ENCODE data around the gene NRG3.
"Not testable (repeated sequence)": the region's sequence is repeated elsewhere in the genome, so short reads cannot be mapped to it uniquely, and the experiment has no call there.

Gene NRG3

DNA sequence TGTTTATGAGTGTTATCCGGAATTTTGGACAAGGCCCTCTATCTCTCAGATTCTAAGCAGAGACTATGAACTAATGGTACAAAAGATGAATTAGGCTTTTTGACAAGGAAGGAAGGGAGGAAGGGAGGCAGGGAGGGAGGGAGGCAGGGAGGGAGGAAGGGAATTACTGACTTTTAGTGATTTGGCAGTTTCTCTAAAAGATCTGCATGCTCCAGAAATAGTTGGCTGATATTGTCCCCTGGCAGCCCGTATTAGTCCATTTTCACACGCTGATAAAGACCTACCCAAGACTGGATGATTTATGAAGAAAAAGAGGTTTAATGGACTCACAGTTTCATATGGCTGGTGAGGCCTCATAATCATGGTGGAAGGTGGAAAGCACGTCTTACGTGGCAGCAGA lies 1093.5 kb downstream of the NRG3 start:
- Histone ChIP-seq H3K27me3 (ENCODE audit: control insufficient read depth, insufficient read depth, low read length) (no peaks in the 10 kb centered on the region), H3K9me3 (ENCODE audit: control insufficient read depth, low read depth, low read length) (no peaks in the 10 kb centered on the region), H3K4me1 (ENCODE audit: control insufficient read depth, low read depth, low read length) (peaks cover 8% of the 10 kb centered on the region), H3K4me3 (ENCODE audit: low read length) (no peak overlapping the region), H3K9ac (ENCODE audit: low read length) (no peak overlapping the region), H3K27ac (ENCODE audit: low read length) (no peak overlapping the region), H3K36me3 (ENCODE audit: control insufficient read depth, low read depth, low read length) (no peaks in the 10 kb centered on the region)

DNA sequence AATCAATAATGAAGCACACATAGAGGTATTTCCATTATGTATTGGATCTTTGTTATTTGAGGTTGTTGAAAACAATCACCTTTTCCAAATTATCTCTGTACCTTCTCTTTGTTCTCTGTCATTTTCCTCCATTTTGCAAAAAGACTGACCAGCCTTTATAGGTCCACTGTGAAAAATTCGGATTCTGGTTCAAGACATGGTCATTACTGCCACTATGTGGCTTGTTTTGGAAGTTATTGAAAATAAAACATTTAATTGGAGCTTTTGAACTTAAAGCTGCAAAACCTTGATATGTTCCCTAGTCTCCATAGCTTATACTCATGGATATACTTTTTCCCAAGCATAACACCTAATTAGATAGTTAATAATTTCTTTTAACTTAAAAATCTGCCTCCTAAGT lies 1094.4 kb downstream of the NRG3 start:
- Histone ChIP-seq H3K36me3 (ENCODE audit: control insufficient read depth, low read depth, low read length) (no peaks in the 10 kb centered on the region), H3K4me3 (ENCODE audit: low read length) (no peak overlapping the region), H3K9ac (ENCODE audit: low read length) (no peak overlapping the region), H3K27ac (ENCODE audit: low read length) (no peak overlapping the region), H3K27me3 (ENCODE audit: control insufficient read depth, insufficient read depth, low read length) (no peaks in the 10 kb centered on the region), H3K4me1 (ENCODE audit: control insufficient read depth, low read depth, low read length) (peaks cover 8% of the 10 kb centered on the region), H3K9me3 (ENCODE audit: control insufficient read depth, low read depth, low read length) (no peaks in the 10 kb centered on the region)

DNA sequence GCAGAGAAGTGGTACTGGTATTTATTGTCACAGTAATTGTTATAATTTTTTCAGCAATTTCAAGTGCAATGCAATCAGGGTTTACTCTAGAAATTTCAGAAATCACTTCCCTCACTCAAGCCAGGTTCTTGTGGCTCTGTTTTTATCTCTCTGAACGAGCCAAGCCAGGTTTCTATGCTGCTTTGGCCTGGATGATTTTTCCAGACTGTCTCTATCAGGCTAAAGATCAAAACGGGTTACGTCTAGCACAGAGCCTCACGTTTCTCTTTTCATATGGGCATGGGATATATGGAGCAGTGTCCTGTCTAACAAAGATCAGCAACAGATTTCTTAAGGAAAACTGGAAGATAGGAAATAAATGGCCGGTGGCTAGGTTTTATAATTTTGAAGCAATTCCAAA lies 1105.3 kb downstream of the NRG3 start:
- Histone ChIP-seq H3K9me3 (ENCODE audit: control insufficient read depth, low read depth, low read length) (no peaks in the 10 kb centered on the region), H3K36me3 (ENCODE audit: control insufficient read depth, low read depth, low read length) (no peaks in the 10 kb centered on the region), H3K27me3 (ENCODE audit: control insufficient read depth, insufficient read depth, low read length) (no peaks in the 10 kb centered on the region), H3K9ac (ENCODE audit: low read length) (no peak overlapping the region), H3K27ac (ENCODE audit: low read length) (no peak overlapping the region), H3K4me1 (ENCODE audit: control insufficient read depth, low read depth, low read length) (peaks cover 4% of the 10 kb centered on the region), H3K4me3 (ENCODE audit: low read length) (no peak overlapping the region)

DNA sequence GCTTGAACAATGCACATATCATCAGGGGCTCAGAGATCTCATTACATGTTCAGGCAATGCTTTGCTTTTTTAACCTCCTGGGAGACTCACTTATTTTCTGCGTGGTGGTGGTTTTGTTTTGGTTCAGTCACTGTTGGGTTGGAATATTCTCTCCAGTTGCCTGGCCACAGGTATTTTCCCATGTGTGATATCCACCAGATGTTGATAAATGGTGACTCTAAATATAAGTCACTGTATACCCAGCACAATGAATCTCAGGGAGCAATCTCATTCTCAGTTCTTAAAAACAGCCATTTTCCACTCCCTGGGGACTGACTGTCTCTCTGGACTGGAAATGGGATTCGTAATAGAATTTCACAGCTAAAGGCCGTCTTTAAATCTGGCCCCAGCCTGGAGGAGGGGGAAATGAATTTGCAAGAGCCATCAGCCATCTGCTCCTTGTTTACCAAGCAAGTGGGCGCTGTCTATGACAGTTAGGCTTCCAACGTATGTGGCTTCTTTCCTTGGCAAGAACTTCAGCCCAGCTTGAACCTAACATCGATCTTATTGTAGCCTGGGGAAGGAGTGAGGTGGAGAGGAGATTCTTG lies 1106.2 kb downstream of the NRG3 start:
- Histone ChIP-seq H3K4me3 (ENCODE audit: low read length) (no peak overlapping the region), H3K27ac (ENCODE audit: low read length) (no peak overlapping the region), H3K9ac (ENCODE audit: low read length) (no peak overlapping the region), H3K27me3 (ENCODE audit: control insufficient read depth, insufficient read depth, low read length) (no peaks in the 10 kb centered on the region), H3K4me1 (ENCODE audit: control insufficient read depth, low read depth, low read length) (peaks cover 4% of the 10 kb centered on the region), H3K36me3 (ENCODE audit: control insufficient read depth, low read depth, low read length) (no peaks in the 10 kb centered on the region), H3K9me3 (ENCODE audit: control insufficient read depth, low read depth, low read length) (no peaks in the 10 kb centered on the region)

DNA sequence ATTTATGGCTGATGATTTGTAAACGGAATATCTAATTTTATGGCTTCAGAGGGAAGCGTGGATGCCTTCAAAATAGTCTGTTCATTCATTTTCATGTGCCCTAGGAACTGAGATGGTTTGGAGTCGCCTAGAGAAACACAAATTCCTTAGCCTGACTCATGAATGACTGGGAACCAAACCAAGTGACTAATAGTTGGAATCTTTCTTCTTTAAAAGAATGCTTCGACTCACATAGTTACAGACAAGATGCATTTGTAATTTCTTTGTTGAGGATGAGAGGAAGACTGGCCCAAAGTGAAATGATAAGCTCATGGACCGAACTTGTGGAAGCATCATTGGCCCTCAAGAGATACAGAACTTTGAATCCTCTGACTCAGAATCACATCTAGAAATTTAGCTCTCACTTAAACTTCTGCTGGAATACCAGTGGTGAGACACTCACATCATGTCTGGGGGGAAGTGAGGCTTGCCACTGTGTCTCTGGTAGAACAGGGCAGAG lies 1107.2 kb downstream of the NRG3 start:
- Histone ChIP-seq H3K27me3 (ENCODE audit: control insufficient read depth, insufficient read depth, low read length) (no peaks in the 10 kb centered on the region), H3K36me3 (ENCODE audit: control insufficient read depth, low read depth, low read length) (no peaks in the 10 kb centered on the region), H3K4me1 (ENCODE audit: control insufficient read depth, low read depth, low read length) (peaks cover 4% of the 10 kb centered on the region), H3K4me3 (ENCODE audit: low read length) (no peak overlapping the region), H3K27ac (ENCODE audit: low read length) (no peak overlapping the region), H3K9ac (ENCODE audit: low read length) (no peak overlapping the region), H3K9me3 (ENCODE audit: control insufficient read depth, low read depth, low read length) (no peaks in the 10 kb centered on the region)

DNA sequence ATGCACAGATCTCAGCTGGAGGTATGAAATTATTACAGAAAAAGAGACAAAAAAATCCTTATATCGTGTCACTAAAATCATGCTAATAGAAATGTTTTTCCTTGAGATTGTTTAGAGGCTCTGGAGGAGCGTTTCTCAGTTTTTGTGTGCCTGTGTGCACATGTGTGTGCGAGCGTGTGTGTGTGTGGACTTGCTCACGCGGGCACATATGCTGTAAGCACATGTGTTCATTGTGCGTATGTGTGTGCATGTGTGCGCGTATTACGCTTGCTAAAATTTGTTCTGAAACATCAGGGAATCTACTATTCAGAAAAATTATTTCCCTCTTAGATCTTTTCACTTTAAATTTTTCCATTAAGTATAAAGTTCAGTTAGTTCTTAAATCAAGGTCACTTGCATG lies 1111.2 kb downstream of the NRG3 start:
- H3K9ac ChIP-seq (ENCODE audit: low read length) = no peak overlapping the region
- no peak overlapping the region for H3K27ac ChIP-seq (ENCODE audit: low read length)
- H3K4me1 ChIP-seq (ENCODE audit: control insufficient read depth, low read depth, low read length) = no peaks in the 10 kb centered on the region
- no peaks in the 10 kb centered on the region for H3K36me3 ChIP-seq (ENCODE audit: control insufficient read depth, low read depth, low read length)
- H3K9me3 ChIP-seq (ENCODE audit: control insufficient read depth, low read depth, low read length) = no peaks in the 10 kb centered on the region
- H3K4me3 ChIP-seq (ENCODE audit: low read length) = no peak overlapping the region
- no peaks in the 10 kb centered on the region for H3K27me3 ChIP-seq (ENCODE audit: control insufficient read depth, insufficient read depth, low read length)

DNA sequence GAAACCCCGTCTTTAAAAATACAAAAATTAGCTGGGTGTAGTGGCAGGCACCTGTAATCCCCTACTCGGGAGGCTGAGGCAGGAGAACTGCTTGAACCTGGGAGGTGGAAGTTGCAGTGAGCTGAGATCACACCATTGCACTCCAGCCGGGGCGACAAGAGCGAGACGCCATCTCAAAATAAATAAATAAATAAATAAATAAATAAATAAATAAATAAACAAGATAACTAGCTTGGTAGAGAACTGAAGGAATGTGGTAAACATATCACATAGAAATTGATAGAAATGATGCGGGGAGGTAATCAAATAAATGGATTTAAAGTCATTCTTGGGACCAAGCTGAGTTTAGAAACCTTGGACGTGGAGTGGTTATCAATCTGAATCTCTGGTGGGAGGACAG lies 1131.5 kb downstream of the NRG3 start:
- not testable (repeated sequence) for H3K4me3 ChIP-seq (ENCODE audit: low read length); H3K27ac ChIP-seq (ENCODE audit: low read length); H3K36me3 ChIP-seq (ENCODE audit: control insufficient read depth, low read depth, low read length); H3K27me3 ChIP-seq (ENCODE audit: control insufficient read depth, insufficient read depth, low read length); H3K9ac ChIP-seq (ENCODE audit: low read length); H3K9me3 ChIP-seq (ENCODE audit: control insufficient read depth, low read depth, low read length); H3K4me1 ChIP-seq (ENCODE audit: control insufficient read depth, low read depth, low read length)

DNA sequence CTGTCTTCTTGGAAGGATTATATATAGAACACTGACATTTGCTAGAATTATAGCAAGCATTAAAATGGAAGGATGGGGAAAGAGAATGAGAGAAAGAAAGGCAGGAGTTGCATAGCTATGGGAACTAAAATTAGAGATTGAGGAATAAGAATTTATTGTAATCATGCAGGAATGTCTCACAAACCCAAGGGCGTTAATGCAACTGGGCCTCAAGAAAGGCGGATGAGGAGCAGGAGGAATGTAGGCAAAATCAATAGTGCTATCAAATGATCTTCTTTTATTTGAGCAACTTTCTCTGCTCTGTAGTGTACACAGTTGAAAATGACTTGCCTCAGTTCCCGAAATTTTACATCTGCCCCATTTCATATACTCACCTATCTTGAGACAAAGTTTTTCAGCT lies 1132.5 kb downstream of the NRG3 start:
- peaks cover under 1% of the 10 kb centered on the region for H3K4me1 ChIP-seq (ENCODE audit: control insufficient read depth, low read depth, low read length)
- no peak overlapping the region for H3K9ac ChIP-seq (ENCODE audit: low read length)
- no peaks in the 10 kb centered on the region for H3K9me3 ChIP-seq (ENCODE audit: control insufficient read depth, low read depth, low read length)
- no peaks in the 10 kb centered on the region for H3K27me3 ChIP-seq (ENCODE audit: control insufficient read depth, insufficient read depth, low read length)
- no peak overlapping the region for H3K27ac ChIP-seq (ENCODE audit: low read length)
- no peak overlapping the region for H3K4me3 ChIP-seq (ENCODE audit: low read length)
- no peaks in the 10 kb centered on the region for H3K36me3 ChIP-seq (ENCODE audit: control insufficient read depth, low read depth, low read length)

DNA sequence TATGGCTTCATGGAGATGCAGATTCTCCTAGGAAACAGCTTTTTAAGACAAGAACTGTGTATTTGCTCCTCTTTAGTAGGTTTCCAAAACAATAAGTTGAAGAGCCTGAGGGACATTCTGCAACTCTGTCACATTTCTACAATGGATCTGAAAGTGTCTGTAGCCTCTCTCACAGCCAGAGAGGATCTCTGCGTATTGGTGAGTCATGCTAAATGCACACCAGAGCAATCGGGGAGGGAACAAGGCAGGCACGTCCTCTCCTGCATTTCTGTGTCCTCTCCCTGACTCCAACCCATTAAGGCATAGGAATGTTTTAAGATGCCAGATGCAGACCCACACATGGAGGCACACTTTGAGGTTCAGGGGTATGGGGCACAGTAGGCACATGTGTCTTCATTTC lies 1137.9 kb downstream of the NRG3 start:
- H3K27ac ChIP-seq (ENCODE audit: low read length) = no peak overlapping the region
- peaks cover 6% of the 10 kb centered on the region for H3K4me1 ChIP-seq (ENCODE audit: control insufficient read depth, low read depth, low read length)
- H3K27me3 ChIP-seq (ENCODE audit: control insufficient read depth, insufficient read depth, low read length) = no peaks in the 10 kb centered on the region
- no peaks in the 10 kb centered on the region for H3K36me3 ChIP-seq (ENCODE audit: control insufficient read depth, low read depth, low read length)
- no peak overlapping the region for H3K4me3 ChIP-seq (ENCODE audit: low read length)
- H3K9me3 ChIP-seq (ENCODE audit: control insufficient read depth, low read depth, low read length) = no peaks in the 10 kb centered on the region
- H3K9ac ChIP-seq (ENCODE audit: low read length) = no peak overlapping the region

DNA sequence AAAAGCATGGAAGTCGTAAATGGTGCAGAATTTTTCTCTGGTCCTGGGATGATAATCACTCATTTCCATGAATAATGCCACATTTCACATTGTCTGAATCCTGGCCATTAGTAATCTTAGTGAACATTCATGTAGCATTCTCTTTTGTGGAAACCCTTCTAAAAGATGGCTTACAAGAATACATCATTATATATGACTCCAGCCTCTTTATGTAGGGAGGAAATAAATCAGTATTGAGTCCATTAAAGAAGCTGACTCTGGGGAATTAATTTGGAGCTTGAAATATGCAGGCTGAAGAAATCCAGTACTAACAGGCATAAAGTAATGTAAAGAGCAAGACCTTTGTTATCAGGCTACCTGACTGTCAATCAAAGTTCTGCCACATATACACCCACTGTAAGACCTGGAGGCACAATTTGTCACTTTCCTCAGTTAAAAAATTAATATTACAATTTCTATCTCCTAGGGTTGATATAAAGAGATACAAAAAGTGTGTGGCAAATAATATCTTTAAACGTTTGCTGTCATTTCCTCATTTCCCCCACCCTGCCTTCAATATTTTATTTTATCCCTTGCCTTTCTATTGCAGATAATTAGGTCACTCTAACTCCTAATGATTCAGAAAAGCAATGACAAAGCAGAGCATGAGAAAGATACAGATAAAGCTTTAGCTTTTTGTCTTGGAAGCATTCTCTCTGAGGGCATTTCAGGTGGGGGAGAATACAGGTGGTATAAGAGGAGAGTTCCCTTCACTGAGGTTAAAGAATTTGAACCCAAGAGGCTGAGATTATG lies 1142.3 kb downstream of the NRG3 start:
- no peaks in the 10 kb centered on the region for H3K36me3 ChIP-seq (ENCODE audit: control insufficient read depth, low read depth, low read length)
- peaks cover 6% of the 10 kb centered on the region for H3K4me1 ChIP-seq (ENCODE audit: control insufficient read depth, low read depth, low read length)
- H3K27ac ChIP-seq (ENCODE audit: low read length) = no peak overlapping the region
- no peak overlapping the region for H3K4me3 ChIP-seq (ENCODE audit: low read length)
- H3K9ac ChIP-seq (ENCODE audit: low read length) = no peak overlapping the region
- H3K9me3 ChIP-seq (ENCODE audit: control insufficient read depth, low read depth, low read length) = no peaks in the 10 kb centered on the region
- no peaks in the 10 kb centered on the region for H3K27me3 ChIP-seq (ENCODE audit: control insufficient read depth, insufficient read depth, low read length)

DNA sequence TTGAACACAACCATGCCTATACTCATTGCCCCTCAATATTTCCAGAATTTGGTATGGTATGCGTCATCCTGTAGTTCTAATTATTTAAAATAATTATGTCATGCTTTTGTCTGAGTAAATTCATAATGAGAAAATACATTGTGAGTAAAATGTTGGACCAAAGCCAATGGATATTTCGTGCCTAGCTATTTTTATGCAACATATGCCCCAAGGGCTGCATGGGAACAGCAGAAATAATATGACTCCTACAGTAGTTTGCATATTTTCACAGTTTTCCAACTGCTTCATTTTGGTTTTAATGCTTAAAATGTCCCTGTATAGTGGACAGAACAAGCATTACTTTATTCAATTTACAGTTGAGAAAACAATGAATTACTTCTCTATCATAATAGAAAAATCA lies 1148.7 kb downstream of the NRG3 start:
- no peak overlapping the region for H3K27ac ChIP-seq (ENCODE audit: low read length)
- no peaks in the 10 kb centered on the region for H3K36me3 ChIP-seq (ENCODE audit: control insufficient read depth, low read depth, low read length)
- H3K9me3 ChIP-seq (ENCODE audit: control insufficient read depth, low read depth, low read length) = no peaks in the 10 kb centered on the region
- no peaks in the 10 kb centered on the region for H3K4me1 ChIP-seq (ENCODE audit: control insufficient read depth, low read depth, low read length)
- H3K9ac ChIP-seq (ENCODE audit: low read length) = no peak overlapping the region
- no peaks in the 10 kb centered on the region for H3K27me3 ChIP-seq (ENCODE audit: control insufficient read depth, insufficient read depth, low read length)
- H3K4me3 ChIP-seq (ENCODE audit: low read length) = no peak overlapping the region

All from iPS-18a (cell line).